GM23248 (cell line): ENCODE results near the gene SLC36A2.

Experiments
- EZH2 ChIP-seq: fragments of 200-600 bp; sonication (generic); IDR thresholded peaks from 2 replicates; pipeline ENCODE4 v1.6.1; 2018; ENCODE audit warnings: antibody characterized with exemption, mild to moderate bottlenecking; ENCODE audit not compliant: insufficient read depth, poor library complexity, severe bottlenecking
- EZH2phosphoT487 ChIP-seq: fragments of 200-600 bp; sonication (generic); IDR thresholded peaks from 2 replicates; pipeline ENCODE4 v1.6.1; 2018; ENCODE audit warnings: antibody characterized with exemption, moderate library complexity, mild to moderate bottlenecking, low read depth; ENCODE audit not compliant: insufficient read depth

- TF ChIP-seq EZH2phosphoT487 (no peak), EZH2 (no peak)
Measured at GRCh38 chr5:151288180-151288579, 59.2 kb downstream of the SLC36A2 start.
